NCI-H1105 treated with DMSO at 0.1 percent for 48 hours (cell line): ENCODE measurements around the gene SIRT6.
A peak's percentile ranks its signal among the peaks of the same experiment; 100 is the strongest.
"Not testable (repeated sequence)": the region's sequence is repeated elsewhere in the genome, so short reads cannot be mapped to it uniquely, and the experiment has no call there.

Source experiments
- DNase-seq: peaks from one replicate; lab custom pipeline; 2025; lab: John Stamatoyannopoulos, UW

SIRT6 gene

DNA sequence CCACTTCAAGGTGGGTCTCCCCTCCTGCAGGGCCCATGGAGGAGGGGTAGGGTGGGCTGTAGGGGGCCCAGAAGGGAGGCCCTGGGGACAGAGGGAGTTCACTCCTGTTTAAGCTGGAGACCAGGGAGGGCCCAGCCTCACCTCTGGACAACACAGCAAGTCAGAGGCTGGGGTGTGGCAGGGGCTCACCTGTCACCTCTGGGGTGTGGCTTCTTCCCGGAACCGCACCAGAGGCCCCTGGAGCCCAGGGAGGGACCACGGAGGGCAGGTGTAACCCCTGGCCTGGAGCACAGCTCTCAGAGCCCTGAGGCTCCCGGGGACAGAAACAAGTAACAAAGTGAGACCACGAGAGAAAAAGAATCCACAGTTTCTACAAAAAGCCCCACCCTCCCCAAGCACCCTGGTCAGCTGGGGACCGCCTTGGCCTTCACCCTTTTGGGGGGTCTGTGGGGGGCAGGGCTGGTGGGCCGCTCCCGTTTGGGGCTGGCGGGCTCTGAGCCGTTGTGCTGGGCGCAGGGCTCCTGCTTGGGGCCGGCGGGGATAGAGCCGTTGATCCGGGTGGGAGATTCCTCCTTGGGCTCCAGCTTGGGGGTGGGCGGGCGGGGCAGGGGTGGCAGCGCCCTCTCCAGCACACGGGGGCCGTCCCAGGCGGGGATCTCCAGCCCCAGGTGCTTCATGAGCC, 8.0 kb downstream of the SIRT6 start:
- DNase-seq, result no peak

DNA sequence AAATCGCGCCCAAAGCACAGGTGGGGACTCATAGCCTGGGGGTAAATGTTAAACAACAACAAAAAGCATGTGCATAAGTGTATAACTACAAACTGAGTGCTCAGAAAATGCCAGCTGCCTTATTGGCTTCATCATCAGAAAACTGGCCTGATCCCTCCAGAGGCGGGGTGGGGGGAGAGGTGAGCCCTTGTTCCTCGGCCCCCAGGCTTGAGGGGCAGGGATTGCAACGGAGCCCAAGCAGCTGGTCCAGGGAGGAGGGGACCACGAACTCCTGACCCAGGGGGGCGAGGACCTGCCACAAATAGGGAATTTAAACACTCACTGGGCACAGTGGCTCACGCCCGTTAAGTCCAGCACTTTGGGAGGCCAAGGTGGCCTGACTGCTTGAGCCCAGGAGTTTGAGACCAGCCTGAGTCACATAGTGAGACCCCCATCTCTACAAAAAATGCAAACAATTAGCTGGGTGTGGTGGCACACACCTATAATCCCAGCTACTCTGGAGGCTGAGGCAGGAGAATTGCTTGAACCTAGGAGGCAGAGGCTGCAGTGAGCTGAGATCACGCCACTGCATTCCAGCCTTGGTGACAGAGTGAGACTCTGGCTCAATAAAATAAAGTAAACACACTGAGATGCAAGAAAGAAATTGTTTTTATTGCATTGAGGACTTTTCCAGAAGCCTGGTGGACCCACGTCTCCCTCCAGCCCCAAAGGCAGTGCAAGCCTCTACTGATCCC, 8.7 kb downstream of the SIRT6 start:
- DNase-seq, result peak; percentile 15

DNA sequence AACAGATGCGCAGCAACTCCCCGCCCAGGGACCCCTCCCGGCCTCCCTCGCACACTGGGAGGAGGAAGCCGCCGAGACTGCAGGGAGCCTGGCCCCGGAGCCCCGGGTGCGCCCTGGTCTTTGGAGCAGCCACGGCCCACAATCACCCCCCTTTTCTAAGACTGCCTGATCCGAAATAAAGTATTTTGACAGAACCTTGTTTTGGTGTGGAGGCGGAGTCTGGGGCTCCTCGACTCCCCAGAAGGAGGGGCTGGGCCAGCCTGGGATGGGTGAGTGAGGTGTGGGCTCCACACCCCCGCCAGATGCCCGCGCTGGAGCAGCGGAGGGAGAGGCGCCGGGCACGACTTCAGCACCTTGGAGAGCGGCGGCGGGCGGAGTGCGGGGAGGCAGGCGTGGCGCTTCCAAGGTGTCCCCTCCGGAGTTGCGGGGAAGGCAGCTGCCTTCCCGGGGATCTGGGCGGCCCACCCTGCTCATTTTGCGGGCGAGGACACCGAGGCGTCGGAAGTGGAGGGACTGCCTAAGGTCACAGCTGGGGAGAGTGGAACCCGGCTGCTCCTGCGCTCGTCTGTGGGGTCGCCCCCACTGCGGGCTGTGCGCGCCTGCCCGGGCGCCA, 9.4 kb downstream of the SIRT6 start:
- DNase-seq, result peak; percentile 17

DNA sequence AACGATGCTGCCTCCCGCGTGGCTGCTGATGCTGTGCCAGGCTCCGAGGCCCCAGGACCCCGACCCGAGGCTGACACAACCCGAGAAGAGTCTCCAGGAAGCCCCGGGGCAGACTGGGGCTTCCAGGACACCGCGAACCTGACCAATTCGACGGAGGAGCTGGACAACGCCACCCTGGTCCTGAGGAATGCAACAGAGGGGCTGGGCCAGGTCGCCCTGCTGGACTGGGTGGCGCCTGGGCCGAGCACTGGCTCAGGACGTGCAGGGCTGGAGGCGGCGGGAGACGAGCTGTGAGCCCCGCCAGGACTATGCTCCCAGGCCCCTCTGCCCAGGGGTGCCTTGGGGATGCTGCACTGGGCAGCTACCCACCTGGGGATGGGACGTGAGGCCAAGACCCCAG, 10.7 kb downstream of the SIRT6 start:
- DNase-seq, result no peak

DNA sequence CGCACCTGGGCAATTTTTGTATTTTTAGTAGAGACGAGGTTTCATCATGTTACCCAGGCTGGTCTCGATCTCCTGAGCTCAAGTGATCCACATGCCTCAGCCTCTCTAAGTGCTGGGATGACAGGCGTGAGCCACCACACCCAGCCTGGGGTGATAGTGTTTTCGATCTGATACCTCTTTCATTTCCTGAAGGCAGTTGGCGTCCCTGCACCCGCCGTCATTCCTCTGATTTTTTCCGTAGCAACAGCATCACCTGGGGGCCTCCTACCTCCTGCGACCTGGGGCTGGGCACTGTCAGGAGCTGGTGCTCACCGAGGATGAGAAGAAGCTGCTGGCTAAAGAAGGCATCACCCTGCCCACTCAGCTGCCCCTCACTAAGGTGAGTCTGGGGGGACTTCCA, 18.1 kb downstream of the SIRT6 start:
- DNase-seq, result peak; percentile 4

DNA sequence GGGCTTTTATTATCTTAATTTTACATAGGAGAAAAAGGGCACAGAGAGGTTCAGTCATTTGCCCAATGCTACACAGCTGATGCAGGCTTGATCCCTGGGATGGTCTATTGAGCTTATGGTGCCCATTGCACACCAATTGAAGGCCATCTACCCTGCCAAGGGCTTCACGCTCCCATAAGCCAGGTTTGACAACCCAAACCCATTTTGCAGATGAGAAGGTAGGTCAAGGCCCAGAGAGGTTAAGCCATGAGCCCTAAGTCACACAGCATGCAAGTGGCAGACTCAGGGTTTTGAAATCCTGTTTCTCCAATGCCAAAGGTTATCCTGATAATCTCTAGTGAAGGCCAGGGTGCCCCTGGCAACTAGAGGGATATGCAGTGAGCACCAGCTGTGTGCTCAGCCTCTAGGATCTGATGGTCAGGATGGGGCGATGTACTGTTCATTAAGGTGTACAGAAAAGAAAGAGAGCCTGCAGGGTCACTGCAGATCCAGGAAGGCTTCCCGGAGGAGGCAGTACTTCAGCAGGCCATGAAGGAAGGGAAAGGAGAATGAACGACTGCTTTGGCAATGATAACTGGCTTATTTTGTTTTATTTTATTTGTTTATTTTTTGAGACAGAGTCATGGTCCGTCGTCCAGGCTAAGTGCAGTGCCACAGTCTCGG, 20.8 kb downstream of the SIRT6 start:
- no peak for DNase-seq

DNA sequence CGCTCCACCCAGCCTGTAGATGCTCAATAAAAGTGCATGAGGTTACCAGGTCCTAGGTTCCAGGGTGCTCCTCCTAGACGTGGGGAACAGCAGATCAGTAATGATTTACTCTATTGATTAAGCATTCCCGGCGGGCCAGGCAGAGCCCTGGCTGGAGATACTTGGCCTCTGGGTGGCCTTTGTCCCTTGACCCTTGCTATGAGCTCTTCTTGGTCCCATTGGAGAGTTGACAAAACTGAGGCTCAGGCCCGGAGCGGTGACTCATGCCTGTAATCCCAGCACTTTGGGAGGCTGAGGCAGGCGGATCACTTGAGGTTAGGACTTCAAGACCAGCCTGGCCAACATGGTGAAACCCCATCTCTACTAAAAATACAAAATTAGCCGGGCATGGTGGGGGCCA, 24.4 kb downstream of the SIRT6 start:
- not testable (repeated sequence) for DNase-seq

DNA sequence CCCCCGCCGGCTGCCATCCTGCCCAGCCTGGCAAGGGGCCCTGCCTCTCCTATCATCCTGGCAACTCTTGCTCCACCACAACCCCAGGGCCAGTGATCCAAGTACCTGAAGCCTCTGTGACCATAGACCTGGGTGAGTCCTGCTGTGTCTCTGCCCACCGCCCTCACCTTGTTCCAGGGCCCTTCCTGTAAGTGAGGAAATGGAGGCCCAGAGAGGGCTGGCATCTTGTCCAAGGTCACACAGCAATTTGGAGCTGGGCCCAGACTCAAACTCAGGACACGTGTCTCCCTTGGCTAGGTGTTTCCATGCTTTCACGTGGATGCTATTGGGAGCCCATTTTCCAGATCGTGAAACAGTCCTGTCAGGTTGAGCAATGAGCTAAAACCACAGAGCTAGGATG, 25.2 kb downstream of the SIRT6 start:
- DNase-seq, result no peak

DNA sequence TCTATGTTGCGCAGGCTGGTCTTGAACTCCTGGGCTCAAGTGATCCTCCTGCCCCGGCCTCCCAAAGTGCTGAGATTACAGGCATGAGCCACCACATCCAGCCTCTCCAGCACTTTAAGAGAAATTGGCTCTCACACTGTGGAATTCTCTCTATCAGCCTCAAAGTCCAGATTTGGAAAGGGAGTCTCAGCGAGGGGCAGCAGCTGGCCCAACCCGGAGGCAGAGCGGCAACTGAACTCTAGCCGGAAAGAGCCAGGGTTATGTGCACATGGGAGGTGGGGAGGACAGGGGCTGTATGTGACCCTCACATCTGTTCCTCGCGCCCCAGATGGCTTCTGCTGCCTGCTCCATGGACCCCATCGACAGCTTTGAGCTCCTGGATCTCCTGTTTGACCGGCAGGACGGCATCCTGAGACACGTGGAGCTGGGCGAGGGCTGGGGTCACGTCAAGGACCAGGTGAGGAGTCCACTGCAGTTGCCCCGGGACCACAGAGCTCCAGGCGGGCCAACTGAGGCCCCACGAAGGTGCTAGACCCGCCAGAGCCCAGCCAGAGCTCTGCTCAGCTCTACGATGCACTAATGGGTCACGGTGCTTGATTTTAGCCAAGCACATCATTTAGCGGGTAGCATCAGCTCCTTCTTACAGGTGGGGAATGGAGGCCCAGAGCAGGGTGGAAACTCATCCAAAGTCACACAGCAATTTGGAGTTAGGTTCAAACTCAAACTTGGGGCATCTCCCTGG, 27.6 kb downstream of the SIRT6 start:
- no peak for DNase-seq

DNA sequence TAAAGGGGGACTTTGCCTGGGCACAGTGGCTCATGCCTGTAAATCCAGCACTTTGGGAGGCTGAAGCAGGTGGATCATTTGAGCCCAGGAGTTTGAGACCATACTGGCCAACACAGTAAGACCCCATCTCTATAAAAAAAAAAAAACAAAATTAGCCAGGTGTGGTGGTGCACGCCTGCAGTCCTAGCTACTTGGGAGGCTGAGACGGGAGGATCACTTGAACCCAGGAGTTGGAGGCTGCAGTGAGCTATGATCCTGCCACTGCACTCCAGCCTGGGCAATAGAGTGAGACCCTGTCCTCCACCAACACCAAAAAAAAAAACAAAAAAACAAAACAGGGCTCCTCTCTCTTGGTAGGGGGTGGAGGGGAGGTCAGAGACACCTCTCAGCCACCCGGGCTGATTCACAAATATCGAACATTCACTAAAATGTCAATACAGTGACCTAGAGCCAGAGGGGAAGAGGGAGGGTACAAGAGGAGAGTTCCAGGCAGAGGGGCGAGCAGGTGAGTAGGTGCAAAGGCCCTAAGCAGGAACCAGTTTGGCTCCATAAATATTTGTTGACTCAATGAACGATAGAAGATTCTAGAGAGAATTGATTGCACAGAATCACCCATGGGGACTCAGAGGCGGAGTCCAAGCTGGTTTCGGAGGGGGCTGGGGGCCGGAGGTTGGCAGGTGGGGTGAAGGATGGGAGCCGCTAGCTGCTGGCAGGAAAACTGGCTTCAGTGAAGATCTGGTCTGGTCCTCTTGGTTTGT, 29.9 kb downstream of the SIRT6 start:
- DNase-seq, result no peak

DNA sequence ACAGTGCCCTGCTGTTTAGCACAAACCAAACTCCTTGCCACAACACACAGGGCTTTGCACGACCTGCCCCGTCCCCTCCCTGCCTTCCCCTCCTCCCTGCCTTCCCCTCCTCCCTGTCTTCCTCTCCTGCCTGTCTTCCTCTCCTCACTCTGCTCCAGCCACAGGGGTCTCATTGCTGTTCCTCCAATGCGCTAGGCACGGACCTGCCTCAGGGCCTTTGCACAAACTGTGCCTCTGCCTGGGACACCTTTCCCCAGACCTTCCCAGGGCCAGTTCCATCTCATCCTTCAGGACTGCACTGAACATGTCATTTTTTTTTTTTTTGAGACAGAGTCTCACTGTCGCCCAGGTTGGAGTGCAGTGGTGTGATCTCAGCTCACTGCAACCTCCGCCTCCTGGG, 30.7 kb downstream of the SIRT6 start:
- no peak for DNase-seq

DNA sequence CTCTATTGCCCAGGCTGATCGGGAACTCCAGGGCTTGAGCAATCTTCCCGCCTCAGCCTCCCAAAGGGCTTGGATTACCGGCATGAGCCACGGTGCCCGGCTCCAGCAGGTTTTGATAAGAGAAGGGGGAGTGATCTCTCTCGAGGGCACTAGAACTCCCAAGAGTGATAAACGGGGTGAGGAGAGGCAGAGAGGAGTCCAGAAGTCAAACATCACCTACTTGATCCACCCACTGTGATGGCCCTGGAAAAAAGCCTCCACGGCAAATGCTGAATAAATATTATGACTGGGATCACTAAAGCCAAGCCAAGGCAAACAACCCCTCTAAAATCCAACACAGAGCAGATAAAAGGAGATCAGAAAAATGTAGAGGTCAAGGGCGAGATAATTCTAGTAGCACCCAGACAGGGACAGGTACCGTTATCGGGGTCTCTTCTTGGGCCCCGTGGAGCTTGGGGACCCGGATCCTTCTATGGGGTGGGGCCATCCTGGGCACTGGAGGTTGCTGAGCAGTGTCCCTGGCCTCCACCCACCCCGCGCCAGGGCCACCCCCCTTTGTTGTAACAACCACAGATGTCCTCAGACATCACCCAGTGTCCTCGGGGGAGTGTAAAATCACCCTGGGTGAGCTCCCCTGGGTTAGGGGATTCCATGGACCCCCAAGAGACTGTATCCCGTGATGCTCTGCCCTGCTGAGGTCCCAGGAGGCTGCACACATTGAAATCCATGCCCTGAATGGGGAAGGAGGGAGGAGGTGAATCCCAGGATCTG, 32.7 kb downstream of the SIRT6 start:
- DNase-seq, result no peak

DNA sequence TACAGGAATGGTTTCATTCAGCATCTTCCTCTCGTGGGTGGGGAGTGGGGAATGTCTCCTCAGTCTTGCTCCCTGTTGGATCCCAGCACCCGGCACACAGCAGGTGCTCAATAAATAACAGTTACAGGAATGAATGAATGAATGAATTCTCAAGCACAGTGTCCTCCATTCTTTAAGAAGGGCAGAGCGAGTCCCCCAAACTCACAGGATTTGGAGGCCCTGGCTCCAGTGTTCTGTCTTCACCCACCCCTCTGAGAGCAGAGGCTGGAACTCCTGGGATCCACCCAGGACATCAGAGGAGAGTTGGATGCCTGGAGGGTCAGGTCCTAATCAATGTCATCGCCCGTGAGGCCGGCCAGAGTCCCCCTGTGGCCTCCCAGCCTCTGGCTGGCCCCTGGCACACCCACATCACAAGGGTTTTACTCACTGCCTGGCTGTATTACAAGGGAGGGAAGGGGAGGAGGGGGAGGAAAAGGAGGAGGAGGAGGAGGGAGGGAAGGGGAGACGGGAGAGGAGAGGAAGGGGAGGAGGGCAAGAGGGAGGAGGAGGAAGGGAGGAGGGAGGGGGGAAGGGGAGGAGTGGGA, 37.6 kb downstream of the SIRT6 start:
- DNase-seq, result no peak

DNA sequence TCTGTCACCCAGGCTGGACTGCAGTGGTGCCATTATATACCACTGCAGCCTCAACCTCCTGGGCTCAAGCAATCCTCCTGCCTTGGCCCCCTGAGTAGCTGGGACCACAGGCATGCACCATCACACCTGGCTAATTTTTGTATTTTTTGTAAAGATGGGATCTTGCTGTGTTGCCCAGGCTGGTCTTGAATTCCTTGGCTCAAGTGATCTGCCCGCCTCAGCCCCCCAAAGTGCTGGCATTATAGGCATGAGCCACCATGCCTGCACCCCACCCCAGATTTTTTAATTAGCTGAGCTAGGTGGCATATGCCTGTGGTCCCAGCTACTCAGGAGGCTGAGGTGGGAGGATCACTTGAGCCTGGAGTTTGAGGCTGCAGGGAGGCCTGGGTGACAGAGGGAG, 39.4 kb downstream of the SIRT6 start:
- not testable (repeated sequence) for DNase-seq

DNA sequence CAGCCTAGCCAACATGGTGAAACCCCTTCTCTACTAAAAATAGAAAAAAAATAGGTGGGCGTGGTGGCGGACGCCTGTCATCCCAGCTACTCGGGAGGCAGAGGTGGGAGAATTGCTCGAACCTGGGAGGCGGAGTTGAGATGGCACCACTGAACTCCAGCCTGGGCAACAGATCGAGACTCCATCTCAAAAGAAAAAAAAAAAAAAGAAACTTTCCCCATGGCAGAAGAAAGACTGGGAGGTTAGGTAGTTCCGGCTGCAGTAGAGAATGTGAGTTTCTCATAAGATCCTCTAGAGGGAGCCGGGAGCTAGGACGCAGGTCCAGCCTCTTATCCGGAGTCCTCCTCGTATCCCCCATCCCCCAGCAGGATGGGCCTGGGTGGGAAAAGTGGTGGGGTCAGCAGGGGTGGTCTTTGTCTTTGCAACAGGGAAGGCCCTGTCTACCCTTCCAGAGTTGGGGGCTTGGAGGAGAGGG, 42.1 kb downstream of the SIRT6 start:
- DNase-seq, result peak; percentile 38

DNA sequence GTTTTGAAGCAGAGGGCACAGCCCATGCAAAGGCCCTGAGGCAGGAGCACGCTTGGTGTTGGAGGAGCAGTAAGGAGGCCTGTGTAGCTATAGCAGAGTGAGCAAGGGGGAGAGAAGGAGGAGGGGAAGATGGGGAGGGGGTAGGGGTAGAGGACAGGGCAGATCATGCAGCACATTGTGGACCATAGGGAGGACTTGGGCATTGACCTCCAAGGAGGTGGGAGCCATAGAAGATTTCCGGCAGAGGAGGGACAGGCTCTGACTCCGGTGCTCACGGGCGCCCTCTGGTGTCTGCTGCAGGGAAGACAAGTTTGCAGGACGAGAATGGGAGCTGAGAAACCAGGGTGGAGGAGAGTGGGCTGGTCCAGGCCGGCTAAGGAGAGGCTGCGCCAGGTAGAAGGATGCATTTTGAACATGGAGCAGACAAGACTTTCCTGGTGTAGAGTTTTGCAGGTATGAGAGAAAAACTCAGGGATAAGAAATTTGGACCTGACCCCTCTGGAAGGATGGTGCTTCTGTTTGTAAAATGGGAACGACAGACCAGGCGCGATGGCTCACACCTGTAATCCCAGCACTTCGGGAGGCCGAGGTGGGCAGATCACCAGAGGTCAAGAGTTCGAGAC, 42.6 kb downstream of the SIRT6 start:
- peak; percentile 12 for DNase-seq

DNA sequence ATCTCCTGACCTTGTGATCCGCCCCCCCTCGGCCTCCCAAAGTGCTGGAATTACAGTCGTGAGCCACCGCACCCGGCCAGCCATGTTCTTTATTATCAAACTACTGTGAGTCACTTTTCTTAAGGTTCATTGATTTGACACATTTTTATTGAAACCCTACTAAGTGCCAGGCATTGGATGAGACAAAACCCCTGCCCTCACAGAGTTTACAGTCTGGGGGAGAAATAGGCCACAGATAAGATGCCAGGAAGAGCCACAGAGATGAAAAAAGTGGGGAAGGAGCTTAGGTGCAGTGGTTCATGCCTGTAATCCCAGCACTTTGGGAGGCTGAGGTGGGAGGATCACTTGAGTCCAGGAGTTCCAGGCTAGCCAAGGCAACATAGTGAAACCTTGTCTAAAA, 43.9 kb downstream of the SIRT6 start:
- DNase-seq, result no peak

DNA sequence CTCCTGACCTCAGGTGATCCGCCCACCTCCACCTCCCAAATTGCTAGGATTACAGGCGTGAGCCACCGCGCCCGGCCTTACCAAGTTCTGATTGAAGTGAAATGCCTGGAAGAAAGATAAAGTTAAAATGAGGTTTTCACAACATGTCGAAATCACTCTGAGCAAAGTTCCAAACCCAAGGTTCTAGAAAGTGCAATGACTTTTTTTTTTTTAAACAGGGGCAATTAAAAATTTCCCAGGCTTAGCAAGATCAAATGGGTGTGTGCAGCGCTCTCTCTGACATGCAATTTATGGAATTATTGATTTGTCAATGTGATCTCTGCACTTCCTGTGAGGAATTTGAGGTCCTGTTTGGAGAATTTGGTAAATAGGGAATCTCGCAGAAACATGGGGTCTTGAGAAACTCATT, 45.7 kb downstream of the SIRT6 start:
- no peak for DNase-seq

DNA sequence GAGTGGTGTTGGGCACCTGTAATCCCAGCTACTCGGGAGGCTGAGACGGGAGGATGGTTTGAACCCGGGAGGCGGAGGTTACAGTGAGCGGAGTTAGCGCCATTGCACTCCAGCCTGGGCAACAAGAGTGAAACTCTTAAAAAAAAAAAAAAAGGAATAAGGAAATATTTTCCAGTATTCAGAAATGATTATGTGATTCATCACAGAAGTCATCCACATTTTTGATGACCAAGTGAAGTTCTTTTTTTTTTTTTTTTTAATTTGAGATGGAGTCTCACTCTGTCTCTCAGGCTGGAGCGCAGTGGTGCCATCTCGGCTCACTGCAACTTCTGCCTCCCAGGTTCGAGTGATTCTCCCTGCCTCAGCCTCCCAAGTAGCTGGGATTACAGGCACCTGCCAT, 47.0 kb downstream of the SIRT6 start:
- DNase-seq, result not testable (repeated sequence)

DNA sequence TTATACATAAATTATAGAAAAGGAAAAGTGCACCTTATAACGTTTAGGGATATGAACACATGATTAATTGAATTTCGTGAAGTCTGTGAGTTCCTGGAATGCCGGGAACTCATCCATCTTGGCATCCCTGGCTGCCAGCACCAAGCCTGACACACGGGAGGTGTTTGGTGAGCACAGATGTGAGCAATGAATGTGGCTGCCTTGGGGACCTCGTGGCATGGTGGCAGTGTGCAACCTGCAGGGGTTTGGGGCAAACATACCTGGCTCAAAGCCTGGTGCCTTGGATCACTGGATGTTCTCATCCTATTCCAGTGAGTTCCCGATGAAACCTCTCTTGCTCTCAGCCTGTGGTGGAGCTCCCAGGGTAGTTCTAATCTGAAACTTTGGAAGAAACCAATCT, 48.0 kb downstream of the SIRT6 start:
- no peak for DNase-seq
